ENCODE measurements around the gene RNF26. TPM values are rescaled to one million over a fixed set of nuclear protein-coding genes. Genes with fewer than 3 reads are reported as not detected.

Gene RNF26
- total RNA-seq, 1 experiment from 2014 or later: 69.0 TPM

DNA sequence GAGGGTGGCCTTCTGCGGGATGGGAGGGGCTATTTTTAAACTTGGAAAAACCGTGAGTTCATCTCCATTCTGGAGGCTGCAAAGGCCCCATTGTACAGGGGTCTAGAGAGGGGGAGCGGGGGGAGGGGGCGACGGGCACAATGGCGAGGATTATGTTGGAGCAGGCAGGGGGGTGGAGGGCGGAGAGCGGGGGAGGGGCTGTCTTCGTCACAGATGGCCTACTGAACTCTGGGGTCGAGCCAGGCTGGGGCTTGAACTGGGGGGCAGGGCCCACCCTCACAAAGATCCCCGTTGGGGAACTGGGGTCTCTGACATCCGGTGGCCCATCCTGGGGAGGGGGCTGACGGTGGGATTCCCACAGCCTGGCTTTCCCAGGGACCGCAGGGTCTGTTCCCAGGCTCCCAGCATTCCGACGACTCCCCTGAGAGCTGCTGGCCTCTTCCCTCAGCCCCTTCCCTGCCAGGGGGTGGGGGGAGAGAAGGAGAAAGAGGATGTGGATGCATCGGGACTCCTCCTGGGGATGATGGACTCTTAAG is 14.0 kb upstream of the RNF26 start:
- no peaks in the 10 kb centered on the region for H3K27me3 ChIP-seq (ENCODE audit: control insufficient read depth, insufficient read depth, low read length)
- POLR2A ChIA-PET: interaction anchor here (1.7 kb wide), 1 partner anchor 18 kb away, joined by 4 read pairs; no protein-coding TSS in a partner anchor
- DNase-seq (ENCODE audit: low read depth, low spot score) (no peak), ATAC-seq (peak; percentile 12)
- no peak for TF ChIP-seq TCF7L2 (IDR thresholded peaks at IDR 0.05; ENCODE audit: low read depth, low read length)
- peak overlapping the region; percentile 82 for H3K27ac ChIP-seq (ENCODE audit: low read length)
- no peaks in the 10 kb centered on the region for H3K9me3 ChIP-seq (ENCODE audit: control insufficient read depth, insufficient read depth, low read depth, low read length)
- CTCF ChIA-PET: interaction anchor here (0.6 to 4.6 kb wide), 6 partner anchors 12 to 154 kb away, joined by 3 to 43 read pairs (median 4); no protein-coding TSS in a partner anchor
- in situ Hi-C loops (cut with HindIII; ENCODE audit: low pct_unique_long_range_greater_than_20kb, low sequenced_read_pairs): no loop called here
- H3K4me1 ChIP-seq (ENCODE audit: control insufficient read depth, insufficient read depth, low read length): peaks cover 53% of the 10 kb centered on the region
- BruUV-seq (replicated peaks): no TSS peak
- no peaks in the 10 kb centered on the region for H3K36me3 ChIP-seq (ENCODE audit: control insufficient read depth, insufficient read depth, low read length)
- H3K4me3 ChIP-seq (ENCODE audit: low read depth in 2 of 2, low read length in 2 of 2): peak overlapping the region; percentile 39 to 68
- intact Hi-C loops (cut with micrococcal nuclease; ENCODE audit: unreplicated experiment): loop anchor here (5.0 kb wide), 1 partner anchor 173 kb away; the partner anchor contains the start of gene ABCG4

DNA sequence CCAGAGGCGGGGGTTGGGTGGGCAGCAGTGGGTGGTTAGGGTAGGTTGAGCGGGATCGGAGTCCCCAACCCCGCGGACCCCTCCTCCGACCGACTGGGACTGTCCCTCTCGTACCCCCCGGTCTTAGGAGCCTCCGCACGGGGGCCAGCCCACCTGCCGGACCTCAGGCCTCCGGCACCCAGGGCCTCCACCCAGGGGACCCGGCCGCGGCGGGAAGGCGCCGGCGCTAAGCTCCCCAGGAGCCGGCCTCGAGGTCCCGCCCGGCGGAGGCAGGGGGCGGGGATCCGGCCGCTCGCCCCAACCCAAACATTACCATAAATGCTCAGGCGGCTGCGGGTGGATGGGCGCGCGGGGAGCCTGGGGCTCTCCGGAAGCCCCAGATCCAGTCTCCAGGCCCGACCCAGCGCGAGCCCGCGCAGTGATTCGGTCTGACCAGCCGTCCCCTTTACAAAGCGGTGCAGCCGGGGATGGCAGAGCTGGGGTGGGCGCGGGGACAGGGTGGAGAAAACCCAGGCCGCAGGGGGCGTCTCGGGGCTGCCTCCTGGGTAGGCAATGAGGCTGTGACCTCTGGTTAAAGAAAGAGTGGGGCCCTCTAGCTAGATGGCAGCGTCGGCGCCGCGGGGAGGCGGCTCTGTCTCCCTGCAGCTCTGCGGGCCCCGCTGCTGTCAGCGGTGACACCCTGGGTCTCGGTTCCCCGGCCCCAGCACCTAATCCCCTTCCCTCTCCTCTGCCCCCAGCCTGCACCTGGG is 13.4 kb upstream of the RNF26 start:
- POLR2A ChIA-PET: interaction anchor here (0.6 kb wide), 3 partner anchors 13 to 277 kb away, joined by 6 to 9 read pairs (median 8); no protein-coding TSS in a partner anchor
- CTCF ChIA-PET: interaction anchor here (0.6 to 4.6 kb wide), 8 partner anchors 12 to 154 kb away, joined by 3 to 43 read pairs (median 4); partner anchors contain the start of gene CBL
- H3K27me3 ChIP-seq (ENCODE audit: control insufficient read depth, insufficient read depth, low read length): no peaks in the 10 kb centered on the region
- TF ChIP-seq, protein P1, sequence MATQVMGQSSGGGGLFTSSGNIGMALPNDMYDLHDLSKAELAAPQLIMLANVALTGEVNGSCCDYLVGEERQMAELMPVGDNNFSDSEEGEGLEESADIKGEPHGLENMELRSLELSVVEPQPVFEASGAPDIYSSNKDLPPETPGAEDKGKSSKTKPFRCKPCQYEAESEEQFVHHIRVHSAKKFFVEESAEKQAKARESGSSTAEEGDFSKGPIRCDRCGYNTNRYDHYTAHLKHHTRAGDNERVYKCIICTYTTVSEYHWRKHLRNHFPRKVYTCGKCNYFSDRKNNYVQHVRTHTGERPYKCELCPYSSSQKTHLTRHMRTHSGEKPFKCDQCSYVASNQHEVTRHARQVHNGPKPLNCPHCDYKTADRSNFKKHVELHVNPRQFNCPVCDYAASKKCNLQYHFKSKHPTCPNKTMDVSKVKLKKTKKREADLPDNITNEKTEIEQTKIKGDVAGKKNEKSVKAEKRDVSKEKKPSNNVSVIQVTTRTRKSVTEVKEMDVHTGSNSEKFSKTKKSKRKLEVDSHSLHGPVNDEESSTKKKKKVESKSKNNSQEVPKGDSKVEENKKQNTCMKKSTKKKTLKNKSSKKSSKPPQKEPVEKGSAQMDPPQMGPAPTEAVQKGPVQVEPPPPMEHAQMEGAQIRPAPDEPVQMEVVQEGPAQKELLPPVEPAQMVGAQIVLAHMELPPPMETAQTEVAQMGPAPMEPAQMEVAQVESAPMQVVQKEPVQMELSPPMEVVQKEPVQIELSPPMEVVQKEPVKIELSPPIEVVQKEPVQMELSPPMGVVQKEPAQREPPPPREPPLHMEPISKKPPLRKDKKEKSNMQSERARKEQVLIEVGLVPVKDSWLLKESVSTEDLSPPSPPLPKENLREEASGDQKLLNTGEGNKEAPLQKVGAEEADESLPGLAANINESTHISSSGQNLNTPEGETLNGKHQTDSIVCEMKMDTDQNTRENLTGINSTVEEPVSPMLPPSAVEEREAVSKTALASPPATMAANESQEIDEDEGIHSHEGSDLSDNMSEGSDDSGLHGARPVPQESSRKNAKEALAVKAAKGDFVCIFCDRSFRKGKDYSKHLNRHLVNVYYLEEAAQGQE (IDR thresholded peaks at IDR 0.05; ENCODE audit: insufficient read depth in 1 of 2, low read depth in 2 of 2, low read length in 1 of 2): no peak
- TF ChIP-seq POLR2AphosphoS5 (IDR thresholded peaks at IDR 0.05; ENCODE audit: low read depth, low read length): 0 out of 2 replicates have a peak, but pooled peaks have one; percentile 25
- peaks cover 47% of the 10 kb centered on the region for H3K4me1 ChIP-seq (ENCODE audit: control insufficient read depth, insufficient read depth, low read length)
- H3K4me3 ChIP-seq (ENCODE audit: low read depth in 2 of 2, low read length in 2 of 2): peak overlapping the region; percentile 39 to 68
- no peaks in the 10 kb centered on the region for H3K36me3 ChIP-seq (ENCODE audit: control insufficient read depth, insufficient read depth, low read length)
- intact Hi-C loops (cut with micrococcal nuclease; ENCODE audit: unreplicated experiment) (loop anchor here (5.0 kb wide), 1 partner anchor 174 kb away; the partner anchor contains the start of gene ABCG4), in situ Hi-C loops (cut with HindIII; ENCODE audit: low pct_unique_long_range_greater_than_20kb, low sequenced_read_pairs) (no loop called here)
- BruUV-seq (replicated peaks): no TSS peak
- peak overlapping the region; percentile 82 for H3K27ac ChIP-seq (ENCODE audit: low read length)
- no peaks in the 10 kb centered on the region for H3K9me3 ChIP-seq (ENCODE audit: control insufficient read depth, insufficient read depth, low read depth, low read length)
- DNase-seq (ENCODE audit: low read depth, low spot score): no peak
- peak; percentile 59 for ATAC-seq

DNA sequence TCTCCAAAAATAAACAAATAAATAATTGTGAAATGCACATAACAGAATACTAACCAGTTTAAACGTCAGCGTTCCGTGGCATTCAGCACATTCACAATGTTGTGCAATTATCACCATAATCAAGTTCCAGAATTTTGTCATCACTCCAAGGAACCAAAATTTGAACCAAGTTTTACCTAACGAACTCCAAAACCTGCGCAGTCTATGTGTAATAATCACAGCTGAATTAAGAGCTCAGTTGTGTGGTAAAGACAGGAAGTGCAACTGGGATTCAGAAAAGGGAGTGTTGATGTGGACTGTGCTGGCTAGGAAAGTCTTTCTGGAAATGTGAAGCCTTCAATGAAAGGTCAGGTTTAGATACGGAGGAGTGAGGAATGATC is 12.0 kb upstream of the RNF26 start:
- ChIA-PET POLR2A (interaction anchor here (0.7 kb wide), 2 partner anchors 262 to 519 kb away, joined by 3 to 5 read pairs; no protein-coding TSS in a partner anchor), CTCF (interaction anchor here (0.6 to 4.6 kb wide), 6 partner anchors 16 to 517 kb away, joined by 3 to 43 read pairs (median 6); partner anchors contain the start of gene CBL)
- DNase-seq (ENCODE audit: low read depth, low spot score) (no peak), ATAC-seq (no peak)
- Histone ChIP-seq H3K36me3 (ENCODE audit: control insufficient read depth, insufficient read depth, low read length) (no peaks in the 10 kb centered on the region), H3K9me3 (ENCODE audit: control insufficient read depth, insufficient read depth, low read depth, low read length) (no peaks in the 10 kb centered on the region), H3K4me1 (ENCODE audit: control insufficient read depth, insufficient read depth, low read length) (peaks cover 41% of the 10 kb centered on the region), H3K27ac (ENCODE audit: low read length) (peak overlapping the region; percentile 2; the same call in 1 of the 2 replicates), H3K27me3 (ENCODE audit: control insufficient read depth, insufficient read depth, low read length) (no peaks in the 10 kb centered on the region), H3K4me3 (ENCODE audit: low read depth in 2 of 2, low read length in 2 of 2) (peak overlapping the region in 1 of 2 experiments; percentile 68; a peak in 1 of 4 replicates)
- no TSS peak for BruUV-seq (replicated peaks)
- in situ Hi-C loops (cut with HindIII; ENCODE audit: low pct_unique_long_range_greater_than_20kb, low sequenced_read_pairs): no loop called here
- no peak for TF ChIP-seq SIN3A (IDR thresholded peaks at IDR 0.05; ENCODE audit: borderline replicate concordance, insufficient read depth, low read depth, low read length)
- TF ChIP-seq POLR2AphosphoS5 (IDR thresholded peaks at IDR 0.05; ENCODE audit: low read depth, low read length): no peak
- no peak for TF ChIP-seq TCF7L2 (IDR thresholded peaks at IDR 0.05; ENCODE audit: low read depth, low read length)
- TF ChIP-seq, protein P1 (IDR thresholded peaks at IDR 0.05; ENCODE audit: insufficient read depth in 1 of 2, low read depth in 2 of 2, low read length in 1 of 2): no peak
- TF ChIP-seq, protein P2, sequence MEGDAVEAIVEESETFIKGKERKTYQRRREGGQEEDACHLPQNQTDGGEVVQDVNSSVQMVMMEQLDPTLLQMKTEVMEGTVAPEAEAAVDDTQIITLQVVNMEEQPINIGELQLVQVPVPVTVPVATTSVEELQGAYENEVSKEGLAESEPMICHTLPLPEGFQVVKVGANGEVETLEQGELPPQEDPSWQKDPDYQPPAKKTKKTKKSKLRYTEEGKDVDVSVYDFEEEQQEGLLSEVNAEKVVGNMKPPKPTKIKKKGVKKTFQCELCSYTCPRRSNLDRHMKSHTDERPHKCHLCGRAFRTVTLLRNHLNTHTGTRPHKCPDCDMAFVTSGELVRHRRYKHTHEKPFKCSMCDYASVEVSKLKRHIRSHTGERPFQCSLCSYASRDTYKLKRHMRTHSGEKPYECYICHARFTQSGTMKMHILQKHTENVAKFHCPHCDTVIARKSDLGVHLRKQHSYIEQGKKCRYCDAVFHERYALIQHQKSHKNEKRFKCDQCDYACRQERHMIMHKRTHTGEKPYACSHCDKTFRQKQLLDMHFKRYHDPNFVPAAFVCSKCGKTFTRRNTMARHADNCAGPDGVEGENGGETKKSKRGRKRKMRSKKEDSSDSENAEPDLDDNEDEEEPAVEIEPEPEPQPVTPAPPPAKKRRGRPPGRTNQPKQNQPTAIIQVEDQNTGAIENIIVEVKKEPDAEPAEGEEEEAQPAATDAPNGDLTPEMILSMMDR (IDR thresholded peaks at IDR 0.05): no peak
- intact Hi-C loops (cut with micrococcal nuclease; ENCODE audit: unreplicated experiment): loop anchor here (2.0 to 5.0 kb wide), 3 partner anchors 120 to 222 kb away; partner anchors contain the start of genes ABCG4 and DPAGT1

All from Panc1 (cell line).